HG02884 (cell line): ENCODE measurements around the gene FLT1.

Experiments used
- ATAC-seq: cut with Tn5 transposase; IDR thresholded peaks from one replicate; pipeline ENCODE4 v1.9.1; 2021; ENCODE audit warnings: mild to moderate bottlenecking, moderate library complexity; ENCODE audit not compliant: unreplicated experiment

The FLT1 gene

DNA sequence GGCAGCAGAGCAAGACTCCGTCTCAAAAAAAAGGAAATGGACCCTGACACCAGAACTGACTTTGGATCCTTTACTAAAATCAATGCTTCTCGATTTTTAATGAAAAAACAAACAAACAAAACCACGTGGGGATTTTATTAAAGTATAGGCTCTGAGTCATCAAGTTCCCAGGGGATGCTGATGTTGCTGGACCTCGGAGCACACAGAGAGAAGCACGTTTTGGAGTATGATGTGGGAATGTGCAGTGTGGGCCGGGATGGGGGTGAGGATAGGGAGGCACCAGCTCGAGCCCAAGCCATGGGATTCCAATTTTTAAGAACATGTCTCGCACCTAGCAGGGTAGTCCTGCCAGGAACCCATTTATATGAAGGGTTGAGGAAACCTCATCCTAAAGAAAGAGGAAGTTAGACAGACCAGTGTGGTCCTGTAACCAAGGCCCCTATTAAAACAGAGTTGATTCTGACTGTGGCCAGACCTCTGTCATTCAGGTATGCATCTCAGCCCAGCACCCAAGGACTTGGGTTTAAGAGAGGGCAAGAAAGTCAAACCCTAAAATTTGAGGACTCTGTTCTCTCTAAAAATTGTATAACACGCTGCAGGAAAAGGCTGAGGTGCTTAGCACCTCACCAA lies 6.4 kb downstream of the FLT1 start:
- ATAC-seq, result no peak

DNA sequence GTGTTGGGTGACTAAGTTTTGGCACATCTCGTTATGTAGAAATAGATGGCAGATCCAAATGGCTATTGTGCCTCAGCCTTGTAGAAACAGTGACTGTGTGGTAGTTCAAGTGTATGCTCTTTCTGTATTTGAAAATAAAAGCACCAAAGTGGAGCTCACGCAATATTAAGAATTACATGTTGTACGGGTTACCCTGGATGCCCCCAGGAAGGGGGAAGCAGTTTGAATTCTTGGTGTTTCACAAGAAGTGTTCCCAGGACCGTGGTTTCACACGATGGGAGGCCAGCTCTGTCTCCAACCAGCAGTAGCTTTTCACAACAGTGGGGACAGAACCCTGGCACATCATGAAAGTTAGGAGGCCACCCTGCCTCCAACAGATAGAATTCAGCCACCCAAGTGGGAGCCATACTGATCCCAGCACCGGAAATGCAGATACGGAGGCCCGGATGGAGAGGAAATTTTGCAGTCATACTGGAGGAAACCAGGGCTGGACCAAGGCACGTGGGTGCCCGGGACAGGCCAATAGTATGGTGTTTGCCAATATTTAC lies 8.9 kb downstream of the FLT1 start:
- no peak for ATAC-seq

DNA sequence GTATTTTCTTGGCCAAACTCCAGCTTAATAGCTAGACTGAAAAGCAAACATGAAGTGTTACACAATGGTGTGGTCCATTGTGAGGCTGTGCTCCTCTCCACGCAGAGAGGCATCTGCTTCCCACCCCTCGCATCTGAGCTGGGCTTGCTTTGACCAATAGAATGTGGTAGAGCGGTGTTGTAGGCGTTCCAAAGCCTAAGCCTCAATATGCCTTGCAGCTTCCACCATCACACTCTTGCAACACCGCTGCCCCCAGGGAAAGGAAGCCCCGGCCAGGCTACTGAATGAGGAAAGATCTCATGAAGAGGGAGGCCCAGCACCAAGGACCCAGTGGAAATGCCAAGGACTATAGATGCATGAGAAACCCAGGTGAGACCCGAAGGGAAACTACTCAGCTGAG lies 9.4 kb downstream of the FLT1 start:
- ATAC-seq, result no peak

DNA sequence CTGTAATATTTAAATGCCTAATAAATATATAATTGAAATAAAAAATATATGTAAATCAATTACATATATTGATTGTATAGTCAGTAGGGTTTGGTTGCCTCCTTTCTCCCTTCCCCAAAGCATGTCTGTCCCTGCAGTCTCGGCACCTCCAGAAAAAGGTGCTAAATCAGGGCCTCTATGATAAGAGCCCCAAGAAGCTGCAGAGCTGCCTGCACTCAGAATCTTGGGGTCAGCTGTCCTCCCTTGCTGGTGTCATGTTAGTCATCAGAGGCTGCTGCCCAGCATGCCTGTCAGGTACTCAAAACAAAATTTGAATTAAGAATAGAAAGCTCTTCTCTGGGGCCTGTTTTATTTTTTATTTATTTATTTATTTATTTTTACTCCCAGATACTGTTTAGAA lies 9.8 kb downstream of the FLT1 start:
- no peak for ATAC-seq

DNA sequence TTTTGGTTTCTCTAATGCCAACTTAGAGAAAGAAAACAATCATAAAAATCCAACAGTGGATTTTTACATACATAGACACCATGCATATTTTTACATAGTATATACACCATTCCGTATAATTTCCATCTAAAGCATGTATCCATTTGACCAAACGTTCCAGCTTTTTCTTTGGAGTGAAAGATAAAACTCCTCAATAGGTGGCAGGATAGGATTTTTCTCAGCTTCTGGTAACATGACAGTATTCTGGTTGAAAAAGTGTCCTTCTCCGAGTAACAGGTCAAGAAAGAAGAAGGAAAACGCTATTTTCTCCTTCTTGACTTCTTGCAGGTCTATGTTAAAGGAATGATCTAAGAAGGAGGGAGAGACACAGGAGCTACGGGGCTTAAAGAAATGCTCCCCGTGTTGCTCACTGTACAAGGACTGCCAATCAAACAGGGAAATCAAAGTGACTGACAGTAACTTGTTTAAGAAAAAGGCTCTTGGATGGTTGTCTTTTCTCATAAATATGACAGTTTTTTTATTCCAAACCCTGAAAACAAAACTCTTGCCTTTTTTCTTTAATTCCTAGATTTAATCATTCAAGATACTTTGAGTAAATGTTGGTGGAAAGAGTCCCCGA lies 11.5 kb downstream of the FLT1 start:
- ATAC-seq, result no peak

DNA sequence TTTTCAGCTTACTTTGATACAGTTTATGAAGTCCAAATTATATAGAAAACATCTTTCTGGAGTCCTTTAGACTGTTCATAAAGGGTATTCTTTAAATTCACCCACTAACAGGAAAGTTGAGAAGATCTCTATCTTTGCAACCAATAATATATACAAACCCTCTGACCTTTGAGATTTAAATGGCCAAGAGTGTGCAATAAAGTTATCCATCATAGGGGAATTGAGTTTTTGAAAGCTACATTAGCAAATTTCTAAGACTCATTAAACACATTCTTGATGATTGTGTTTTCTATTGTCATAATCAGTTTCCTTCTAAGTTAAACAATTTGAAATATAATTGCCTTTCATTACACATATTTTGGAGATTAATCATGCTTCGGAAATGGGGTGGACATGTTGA lies 15.9 kb downstream of the FLT1 start:
- ATAC-seq, result no peak

DNA sequence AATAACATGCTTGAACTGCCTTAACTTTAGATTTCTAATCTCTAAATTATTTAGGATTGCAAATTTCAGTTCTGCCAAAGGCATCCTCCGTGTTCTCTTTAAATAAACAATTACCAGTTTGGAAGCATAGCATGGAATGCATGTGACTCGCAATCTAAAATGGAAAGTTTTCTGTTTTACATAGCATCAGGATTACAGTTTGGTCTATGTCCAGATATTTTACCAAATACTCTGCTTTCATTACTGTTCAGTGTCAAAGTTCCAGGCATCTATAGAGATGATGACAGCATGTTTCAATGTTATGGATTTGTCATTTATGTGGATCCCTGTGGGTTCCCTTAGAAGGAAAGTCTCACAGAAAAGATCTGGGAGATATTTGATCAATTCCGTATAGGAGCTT lies 16.8 kb downstream of the FLT1 start:
- ATAC-seq, result no peak

DNA sequence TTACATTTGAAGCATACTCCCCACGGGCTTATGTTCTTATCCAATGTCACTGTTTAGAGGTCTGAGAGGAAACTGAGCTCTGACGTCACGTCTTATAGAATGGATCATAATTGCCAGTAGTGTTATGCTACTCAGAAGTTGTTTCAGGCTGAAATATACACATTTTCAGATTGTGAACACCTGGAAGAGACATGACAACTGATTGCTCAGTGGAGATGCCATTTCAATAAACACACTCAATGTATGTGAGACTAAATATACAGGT lies 17.3 kb downstream of the FLT1 start:
- ATAC-seq, result no peak

DNA sequence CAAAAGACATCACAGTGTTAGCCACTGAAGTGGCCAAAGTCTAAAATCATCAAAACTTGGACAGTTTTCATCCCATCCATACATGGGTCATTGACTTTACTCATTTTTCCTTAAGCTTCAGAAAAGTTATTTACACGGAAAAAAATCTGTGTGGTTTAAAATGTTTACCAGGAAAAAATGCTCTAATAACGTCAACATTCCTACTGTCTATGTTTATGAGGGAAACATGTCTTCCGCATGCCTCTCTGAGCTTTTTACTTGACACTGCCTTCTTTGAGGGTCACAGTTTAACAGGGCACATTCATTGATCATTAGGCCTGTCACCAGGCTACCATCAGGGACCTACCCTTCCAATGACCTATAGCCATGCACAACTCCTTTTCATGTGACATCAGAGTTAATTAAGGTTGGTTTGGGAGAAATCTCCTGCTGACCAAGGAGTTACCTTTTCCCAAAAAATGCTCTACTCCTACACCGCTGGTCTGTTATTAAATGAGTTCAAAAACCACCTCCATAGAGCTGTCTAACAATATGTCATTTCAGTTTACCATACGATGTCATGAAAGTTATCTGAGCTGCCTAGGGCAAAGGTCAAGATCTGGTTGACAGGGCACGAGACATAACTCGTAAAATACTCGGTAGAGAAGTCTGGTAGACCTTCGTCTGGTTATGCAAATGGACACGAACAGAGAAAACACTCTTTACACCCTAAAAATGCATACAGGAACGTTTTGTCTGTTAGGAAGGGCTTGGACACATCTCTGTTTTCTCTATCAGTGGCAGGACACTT lies 17.8 kb downstream of the FLT1 start:
- no peak for ATAC-seq

DNA sequence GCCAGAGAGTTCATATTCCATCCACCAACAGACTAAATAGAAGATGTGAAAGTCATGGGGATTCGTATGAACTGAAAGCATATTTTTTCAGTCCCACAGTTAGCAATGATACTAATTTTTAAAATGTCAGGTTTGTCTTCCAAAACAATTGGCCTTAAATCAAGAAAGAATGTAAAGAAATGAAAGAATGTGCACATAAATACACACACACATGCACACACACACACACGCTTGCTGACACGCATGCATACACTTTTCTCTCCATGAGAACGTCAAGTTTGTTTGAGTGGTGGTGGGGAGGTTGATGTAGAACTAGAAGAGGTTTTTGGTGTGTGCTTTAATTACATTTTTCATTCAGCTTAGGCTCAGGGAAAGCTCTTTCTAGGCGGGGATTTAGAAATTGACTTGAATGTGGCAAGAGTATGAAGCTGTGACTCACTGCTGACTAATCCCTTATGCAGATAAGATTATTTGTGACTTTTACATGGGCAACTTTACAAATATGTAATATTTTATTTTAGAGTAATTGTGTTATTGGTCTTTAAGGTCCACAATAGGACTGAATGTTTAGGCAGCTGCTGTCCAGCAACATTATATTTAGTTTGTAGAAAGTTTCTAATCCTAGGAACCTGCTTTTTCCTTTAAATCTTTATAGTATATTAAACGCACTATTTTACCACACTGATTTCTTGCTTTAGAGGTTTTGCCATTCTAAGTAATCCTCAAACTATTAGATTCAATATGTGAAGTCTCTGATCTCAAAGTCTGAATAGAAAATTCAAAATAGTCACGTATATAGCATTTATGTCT lies 18.8 kb downstream of the FLT1 start:
- ATAC-seq, result no peak

DNA sequence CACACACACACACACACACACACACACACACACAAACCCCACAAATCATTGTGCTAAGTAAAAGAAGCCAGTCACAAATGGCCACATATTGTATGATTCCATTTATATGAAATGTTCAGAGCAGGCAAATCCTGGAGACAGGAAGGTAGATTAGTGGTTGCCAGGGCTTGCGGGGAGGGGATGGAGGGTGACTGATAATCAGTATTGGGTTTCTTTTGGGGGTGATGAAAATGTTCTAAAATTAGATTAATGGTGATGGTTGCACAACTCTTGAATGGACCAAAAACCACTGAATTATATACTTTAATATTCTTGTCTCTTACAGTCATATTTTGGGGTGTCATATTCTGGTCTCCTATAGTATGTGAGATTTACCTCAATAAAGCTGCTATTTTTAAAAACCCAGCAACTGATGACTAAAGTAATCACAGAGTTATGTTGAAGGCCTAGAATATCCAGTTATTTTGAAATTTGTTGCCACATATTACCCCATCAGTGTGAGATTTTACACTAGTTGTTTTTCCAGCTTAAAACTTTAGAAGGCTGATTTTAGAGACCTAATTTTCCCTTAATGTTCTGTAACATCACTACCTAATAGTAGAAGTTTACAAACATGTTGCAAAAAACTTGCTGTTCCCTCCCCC lies 20.3 kb downstream of the FLT1 start:
- ATAC-seq, result no peak

DNA sequence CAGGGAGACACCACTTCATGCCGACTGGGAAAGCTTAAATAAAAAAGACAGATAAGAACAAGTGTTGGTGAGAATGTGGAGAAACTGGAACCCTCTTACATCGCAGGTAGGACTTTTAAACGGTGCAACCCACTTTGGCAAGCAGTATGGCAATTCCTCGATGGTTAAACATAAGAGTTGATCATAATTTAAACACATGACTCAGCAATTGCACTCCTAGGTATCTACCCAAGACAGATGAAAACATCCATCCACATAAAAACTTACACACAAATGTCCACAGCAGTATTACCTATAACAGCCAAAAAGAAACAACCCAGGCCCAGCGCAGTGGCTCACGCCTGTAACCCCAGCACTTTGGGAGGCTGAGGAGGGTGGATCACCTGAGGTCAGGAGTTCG lies 21.9 kb downstream of the FLT1 start:
- no peak for ATAC-seq

DNA sequence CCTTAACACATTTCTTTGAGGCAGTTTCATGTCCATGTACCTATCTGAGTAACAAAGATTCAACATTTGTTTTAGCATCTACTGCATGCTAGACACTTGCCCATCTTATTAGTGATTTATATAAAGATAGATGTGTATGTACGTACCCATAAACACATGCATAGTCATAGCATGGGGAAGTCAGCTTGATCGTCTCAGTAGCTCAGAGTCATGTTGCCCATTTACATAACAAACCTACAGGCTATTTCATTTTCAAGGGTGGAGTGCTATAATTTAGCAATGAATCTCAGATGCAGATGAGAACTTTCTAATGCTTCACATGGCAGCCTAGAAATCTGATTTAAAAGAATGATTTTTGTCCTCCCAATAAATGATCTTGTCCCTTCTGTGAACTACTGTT lies 23.5 kb downstream of the FLT1 start:
- no peak for ATAC-seq

DNA sequence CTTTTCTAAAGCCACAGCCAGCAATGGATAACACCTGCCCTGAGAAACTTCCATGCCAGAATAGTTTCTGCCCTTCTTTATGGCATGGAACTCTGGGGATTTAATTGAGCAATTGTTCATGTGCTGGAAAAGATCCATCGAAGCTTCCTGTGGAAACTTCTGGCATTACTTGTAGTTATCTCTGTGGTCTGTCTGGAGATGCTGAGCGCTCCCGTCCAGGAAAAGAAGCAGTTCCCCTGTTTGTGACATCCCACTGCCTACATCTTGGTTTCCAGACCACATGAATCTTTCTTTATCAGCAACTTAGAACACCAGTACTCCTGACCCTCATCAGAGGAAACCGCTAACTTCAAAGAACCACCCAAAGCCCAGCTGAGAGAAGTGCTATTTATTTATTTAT lies 24.6 kb downstream of the FLT1 start:
- no peak for ATAC-seq

DNA sequence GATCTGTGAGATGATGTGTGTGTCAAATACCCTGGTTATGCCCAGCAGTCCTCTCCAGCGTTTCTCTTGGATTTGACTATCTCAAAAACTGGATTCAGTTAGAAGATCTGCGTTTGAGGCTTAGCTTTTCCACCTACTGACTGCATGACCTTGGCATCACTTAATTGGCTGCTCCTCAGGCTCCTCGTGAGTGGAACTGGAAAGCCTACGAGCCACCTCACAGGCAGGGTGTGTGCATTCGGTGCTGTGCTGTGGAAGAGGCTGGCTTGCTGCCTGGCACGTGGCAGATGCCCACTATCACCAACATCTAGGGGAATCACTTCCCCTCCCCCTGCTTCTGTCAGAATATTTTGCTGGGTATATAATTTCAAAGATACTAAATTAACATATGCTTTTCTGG lies 25.6 kb downstream of the FLT1 start:
- ATAC-seq, result no peak

DNA sequence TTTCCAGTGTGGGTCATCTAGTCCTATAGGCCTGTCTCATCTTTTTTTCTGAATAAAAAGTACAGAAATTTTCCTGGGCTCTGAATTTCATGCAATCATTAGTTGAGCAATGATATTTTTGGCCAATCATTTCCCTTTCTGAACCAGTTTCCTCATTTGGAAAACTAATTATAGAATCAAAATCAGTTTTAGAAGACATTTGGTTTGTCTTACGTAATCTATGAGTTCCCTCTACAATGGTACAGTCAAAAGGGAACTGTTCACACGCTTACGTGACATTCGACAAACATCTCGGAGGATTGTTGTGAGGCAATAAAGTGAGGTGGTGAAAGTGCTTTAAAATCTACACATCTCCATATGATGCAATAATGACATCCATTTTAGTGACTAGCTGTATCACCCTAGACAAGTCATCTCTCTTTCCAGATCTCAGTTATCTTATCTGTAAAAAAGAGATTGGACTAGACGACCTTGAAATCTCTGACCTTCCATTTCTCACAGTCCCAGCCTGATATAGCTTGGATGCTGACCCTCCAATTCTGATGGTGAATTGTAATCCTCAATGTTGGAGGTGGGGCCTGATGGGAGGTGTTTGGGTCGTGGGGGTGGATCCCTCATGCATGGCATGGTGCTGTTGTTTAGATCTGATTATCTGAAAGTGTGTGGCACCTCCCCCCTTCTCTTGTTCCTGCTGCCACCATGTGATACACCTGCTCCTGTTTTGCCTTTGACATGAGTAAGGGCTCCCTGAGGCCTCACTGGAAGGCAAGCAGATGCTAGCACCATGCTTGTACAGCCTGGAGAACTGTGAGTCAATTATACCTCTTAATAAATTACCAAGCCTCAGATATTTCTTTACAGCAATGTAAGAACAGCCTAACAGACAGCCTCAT lies 26.7 kb downstream of the FLT1 start:
- no peak for ATAC-seq

DNA sequence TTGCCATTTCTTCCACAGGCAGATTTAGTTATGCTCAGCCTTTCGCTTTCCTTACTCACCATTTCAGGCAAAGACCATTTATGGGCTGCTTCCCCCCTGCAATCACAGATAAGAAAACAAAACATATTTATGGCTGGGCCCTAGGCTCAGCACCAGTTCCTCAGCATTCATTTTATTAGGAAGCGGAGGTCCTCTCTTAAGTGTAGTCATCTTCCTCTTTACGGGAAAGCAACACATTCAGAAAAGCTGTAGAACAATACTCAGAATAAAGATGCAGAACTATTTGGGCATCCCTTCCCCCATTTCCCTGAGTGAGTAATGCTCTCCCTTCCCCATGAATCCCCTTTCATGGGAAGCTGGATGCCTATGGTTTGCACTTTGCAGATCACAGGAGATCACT lies 27.9 kb downstream of the FLT1 start:
- ATAC-seq, result no peak

DNA sequence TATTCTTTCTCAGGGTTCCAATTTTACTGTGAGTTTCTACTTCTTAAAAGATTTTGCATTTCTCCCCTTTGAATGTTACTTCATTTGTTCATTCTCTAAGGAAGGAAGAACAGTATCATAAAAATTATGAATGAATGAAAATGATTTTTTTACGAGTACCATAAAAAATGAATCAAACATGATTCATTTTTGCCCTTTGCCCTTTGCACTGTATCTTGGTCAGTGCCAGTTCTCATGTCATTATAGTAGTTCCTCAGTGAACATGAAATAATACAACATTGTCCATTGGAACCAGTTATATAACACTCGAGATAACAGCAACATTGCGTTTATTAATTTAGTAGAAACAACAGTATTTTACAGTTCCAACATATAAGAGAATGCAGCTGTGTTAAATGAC lies 28.8 kb downstream of the FLT1 start:
- no peak for ATAC-seq

DNA sequence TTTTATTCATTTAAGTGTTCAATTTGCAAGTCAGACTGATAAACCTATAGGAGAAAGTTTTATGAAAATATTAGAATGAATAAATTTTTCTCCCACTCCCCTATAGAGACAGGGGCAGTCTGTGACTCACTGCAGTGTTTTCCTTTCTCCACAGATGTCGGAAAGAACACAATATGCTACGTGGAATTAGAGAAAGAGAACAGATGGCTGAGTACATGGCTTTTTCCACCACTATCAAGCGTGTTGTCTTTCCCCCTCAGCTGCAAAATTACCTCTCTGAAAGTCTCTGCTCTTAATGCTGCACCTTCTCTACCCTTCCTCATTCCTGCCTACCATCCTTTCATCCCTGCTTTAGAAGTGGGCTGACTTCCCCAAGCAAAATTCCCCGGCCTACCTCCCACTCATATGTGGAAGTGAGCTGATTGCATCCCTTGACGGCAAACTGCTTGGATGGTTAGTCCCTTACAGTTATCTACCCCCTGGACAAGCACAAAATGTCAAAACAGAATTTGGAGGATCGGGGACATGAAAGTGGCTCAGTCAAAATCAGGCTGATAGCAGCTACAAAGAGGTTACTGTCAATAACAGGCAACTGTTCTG lies 30.0 kb downstream of the FLT1 start:
- no peak for ATAC-seq

DNA sequence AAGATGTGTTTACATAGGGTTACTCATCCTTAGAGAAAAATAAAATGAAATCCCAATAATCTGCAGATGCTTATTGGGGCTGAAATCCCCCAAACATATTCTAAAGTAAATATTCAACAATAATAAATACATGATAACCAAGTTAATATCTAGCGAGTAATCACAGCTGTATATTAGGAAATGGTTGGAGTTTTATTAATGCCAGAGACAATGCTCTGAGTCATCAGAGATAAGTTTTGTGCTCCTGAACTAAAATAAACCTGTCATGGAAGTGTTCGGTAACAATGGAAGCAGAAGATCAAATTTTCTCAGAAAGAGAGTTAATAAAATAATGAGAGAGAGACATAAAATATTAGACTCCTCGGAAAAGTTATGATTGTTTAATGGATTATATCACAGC lies 31.4 kb downstream of the FLT1 start:
- ATAC-seq, result no peak
